Activated T-cell treated with anti-CD3 and anti-CD28 coated beads for 1 hour (primary cell): ENCODE measurements around the gene MCEE.
A peak's percentile ranks its signal among the peaks of the same experiment; 100 is the strongest.
"Not testable (repeated sequence)": the region's sequence is repeated elsewhere in the genome, so short reads cannot be mapped to it uniquely, and the experiment has no call there.

Experiments used
- DNase-seq: peaks from one replicate; pipeline ENCODE4 v3.0.0-alpha.2; 2020; ENCODE audit warnings: low read depth

The MCEE gene

GRCh38 chr2:71126957-71127356, 3.1 kb downstream of the MCEE start:
- DNase-seq: no peak

- no peak for DNase-seq
These were observed 4.3 kb downstream of the MCEE start for GRCh38 chr2:71125506-71126294.

GRCh38 chr2:71122387-71123298, 7.4 kb downstream of the MCEE start:
- DNase-seq: no peak

- DNase-seq: no peak
These were observed 8.6 kb downstream of the MCEE start for GRCh38 chr2:71121479-71121878.

- no peak for DNase-seq
These were observed 9.8 kb downstream of the MCEE start for GRCh38 chr2:71120195-71120594.

- DNase-seq: no peak
These were observed 13.0 kb downstream of the MCEE start for GRCh38 chr2:71117063-71117462.

- no peak for DNase-seq
These were observed 16.2 kb downstream of the MCEE start for GRCh38 chr2:71113843-71114242.

- DNase-seq: no peak
These were observed 21.9 kb downstream of the MCEE start for GRCh38 chr2:71108091-71108490.

GRCh38 chr2:71106463-71106862, 23.6 kb downstream of the MCEE start:
- DNase-seq: not testable (repeated sequence)

- DNase-seq: no peak
These were observed 26.2 kb downstream of the MCEE start for GRCh38 chr2:71103809-71104208.

- DNase-seq: no peak
These were observed 26.9 kb downstream of the MCEE start for GRCh38 chr2:71102981-71103681.

GRCh38 chr2:71101656-71102055, 28.4 kb downstream of the MCEE start:
- DNase-seq: no peak

GRCh38 chr2:71100195-71100964, 29.6 kb downstream of the MCEE start:
- peak; percentile 20 for DNase-seq

GRCh38 chr2:71092491-71093260, 37.4 kb downstream of the MCEE start:
- DNase-seq: not testable (repeated sequence)

- not testable (repeated sequence) for DNase-seq
These were observed 38.2 kb downstream of the MCEE start for GRCh38 chr2:71091808-71092207.

- DNase-seq: not testable (repeated sequence)
These were observed 40.6 kb downstream of the MCEE start for GRCh38 chr2:71089475-71089874.

GRCh38 chr2:71085325-71086003, 44.6 kb downstream of the MCEE start:
- DNase-seq: not testable (repeated sequence)

- not testable (repeated sequence) for DNase-seq
These were observed 46.2 kb downstream of the MCEE start for GRCh38 chr2:71083752-71084312.

GRCh38 chr2:71083297-71083696, 46.7 kb downstream of the MCEE start:
- not testable (repeated sequence) for DNase-seq
